Endothelial cell of hepatic sinusoid (primary cell): Measurements from ENCODE around the gene WDR35.

Experiments used
- in situ Hi-C: cut with HindIII; loops from 2 replicates; pipeline ENCODE4 v1.10.0; 2017; ENCODE audit warnings: low sequenced_read_pairs

Gene WDR35

GRCh38 chr2:19873014-19873413 lies 116.9 kb downstream of the WDR35 start:
- in situ Hi-C loops = no loop called here

GRCh38 chr2:19872302-19872701 lies 117.6 kb downstream of the WDR35 start:
- in situ Hi-C loops = no loop called here

GRCh38 chr2:19871836-19872235 lies 118.1 kb downstream of the WDR35 start:
- in situ Hi-C loops = no loop called here

GRCh38 chr2:19870792-19871191 lies 119.1 kb downstream of the WDR35 start:
- in situ Hi-C loops = no loop called here

- in situ Hi-C loops = loop anchor here (10.0 kb wide), 1 partner anchor 504 kb away; no protein-coding TSS in a partner anchor
Measured at GRCh38 chr2:19868701-19869580, 121.0 kb downstream of the WDR35 start.

GRCh38 chr2:19868224-19868623 lies 121.7 kb downstream of the WDR35 start:
- in situ Hi-C loops = loop anchor here (10.0 kb wide), 1 partner anchor 503 kb away; no protein-coding TSS in a partner anchor

- in situ Hi-C loops = loop anchor here (10.0 kb wide), 1 partner anchor 502 kb away; no protein-coding TSS in a partner anchor
Measured at GRCh38 chr2:19866771-19867170, 123.1 kb downstream of the WDR35 start.

GRCh38 chr2:19865151-19865550 lies 124.8 kb downstream of the WDR35 start:
- in situ Hi-C loops = loop anchor here (10.0 kb wide), 1 partner anchor 500 kb away; no protein-coding TSS in a partner anchor

- in situ Hi-C loops = loop anchor here (10.0 kb wide), 1 partner anchor 500 kb away; no protein-coding TSS in a partner anchor
Measured at GRCh38 chr2:19864381-19864780, 125.5 kb downstream of the WDR35 start.

- in situ Hi-C loops = loop anchor here (10.0 kb wide), 1 partner anchor 499 kb away; no protein-coding TSS in a partner anchor
Measured at GRCh38 chr2:19863303-19864041, 126.4 kb downstream of the WDR35 start.

GRCh38 chr2:19861813-19862212 lies 128.1 kb downstream of the WDR35 start:
- in situ Hi-C loops = loop anchor here (10.0 kb wide), 1 partner anchor 497 kb away; no protein-coding TSS in a partner anchor
